Keratinocyte (primary cell): ENCODE measurements around the gene TSHZ1. TPM values are rescaled to one million over a fixed set of nuclear protein-coding genes. Genes with fewer than 3 reads are reported as not detected.
"Not testable (repeated sequence)": the region's sequence is repeated elsewhere in the genome, so short reads cannot be mapped to it uniquely, and the experiment has no call there.

ENCODE experiments used
- DNase-seq: peaks from one replicate; pipeline ENCODE4 v3.0.0-alpha.2; 2011; ENCODE audit warnings: low read depth, missing footprints, low spot score
- FAIRE-seq: peaks from 2 replicates; lab custom pipeline; 2011; peaks lifted over from hg19 to GRCh38; lab: Jason Lieb, UNC
- H2AFZ ChIP-seq: 2 replicates; pipeline ENCODE4 v1.6.0; 2012; ENCODE audit warnings: low read length, control low read depth, inconsistent platforms; ENCODE audit not compliant: control insufficient read depth
- H3K27ac ChIP-seq: 2 replicates; pipeline ENCODE4 v1.5.1; 2011; ENCODE audit warnings: low read length; ENCODE audit not compliant: control insufficient read depth, insufficient read depth
- H3K27me3 ChIP-seq: 3 replicates; pipeline ENCODE4 v1.6.0; 2011; ENCODE audit warnings: low read length; ENCODE audit not compliant: control insufficient read depth, insufficient read depth; ENCODE audit errors: extremely low read depth
- H3K36me3 ChIP-seq, 2 experiments: 2 replicates in 1 of 2; 3 replicates in 1 of 2; pipeline ENCODE4 v1.5.1; 2011; ENCODE audit warnings: low read length in 2 of 2, mild to moderate bottlenecking in 1 of 2; ENCODE audit not compliant: control insufficient read depth in 2 of 2, insufficient read depth in 2 of 2; ENCODE audit errors: extremely low read depth in 1 of 2
- H3K4me1 ChIP-seq: 3 replicates; pipeline ENCODE4 v1.5.1; 2011; ENCODE audit warnings: low read length; ENCODE audit not compliant: control insufficient read depth, insufficient read depth; ENCODE audit errors: extremely low read depth
- H3K4me2 ChIP-seq: 3 replicates; pipeline ENCODE4 v1.6.0; 2011; ENCODE audit warnings: low read depth, low read length; ENCODE audit not compliant: control insufficient read depth, insufficient read depth; ENCODE audit errors: extremely low read depth
- H3K4me3 ChIP-seq, 3 experiments: fragments of 200-600 bp in 1 of 3; sonication (generic) in 1 of 3; 2 replicates in 2 of 3; 3 replicates in 1 of 3; pipeline ENCODE4 v1.5.1; 2011 to 2016; ENCODE audit warnings: low read length in 3 of 3, mild to moderate bottlenecking in 3 of 3, control low read depth in 2 of 3, inconsistent platforms in 1 of 3, low read depth in 1 of 3, mixed read lengths in 1 of 3, mixed run types in 1 of 3, moderate library complexity in 1 of 3; ENCODE audit not compliant: control insufficient read depth in 2 of 3, insufficient read depth in 2 of 3; ENCODE audit errors: extremely low read depth in 1 of 3
- H3K79me2 ChIP-seq: 2 replicates; pipeline ENCODE4 v1.6.0; 2012; ENCODE audit warnings: low read length; ENCODE audit not compliant: control insufficient read depth, insufficient read depth
- H3K9ac ChIP-seq: 3 replicates; pipeline ENCODE4 v1.6.0; 2011; ENCODE audit warnings: low read length; ENCODE audit not compliant: control insufficient read depth, insufficient read depth; ENCODE audit errors: extremely low read depth
- H3K9me1 ChIP-seq: 3 replicates; pipeline ENCODE4 v1.6.0; 2011; ENCODE audit warnings: low read length; ENCODE audit not compliant: control insufficient read depth, insufficient read depth; ENCODE audit errors: extremely low read depth
- H3K9me3 ChIP-seq: 2 replicates; pipeline ENCODE4 v1.5.1; 2012; ENCODE audit warnings: low read depth, low read length; ENCODE audit not compliant: control insufficient read depth
- H4K20me1 ChIP-seq: 3 replicates; pipeline ENCODE4 v1.6.0; 2011; ENCODE audit warnings: low read length; ENCODE audit not compliant: control insufficient read depth, insufficient read depth; ENCODE audit errors: extremely low read depth
- CTCF ChIP-seq, 3 experiments: IDR thresholded peaks in 1 of 3; conservative IDR thresholded peaks in 1 of 3; optimal IDR thresholded peaks in 1 of 3; 2 replicates in 2 of 3; 3 replicates in 1 of 3; pipeline versions ENCODE3 to v1.5.1; 2011; ENCODE audit warnings: low read length in 3 of 3, mild to moderate bottlenecking in 3 of 3, moderate library complexity in 2 of 3, control low read depth in 1 of 3, inconsistent platforms in 1 of 3; ENCODE audit not compliant: insufficient read depth in 2 of 3; ENCODE audit errors: extremely low read depth in 1 of 3
- EZH2 ChIP-seq: IDR thresholded peaks from one replicate; pipeline ENCODE4 v1.6.1; 2012; ENCODE audit warnings: inconsistent platforms, mild to moderate bottlenecking, low read length, moderate library complexity
- dilution Hi-C: fragments of 300-500 bp; cut with MboI; formaldehyde crosslinking; loops from one replicate; pipeline ENCODE4 v1.7.0; 2020; ENCODE audit warnings: low sequenced_read_pairs; ENCODE audit not compliant: extremely low pct_ligation_motif_present
- polyA plus RNA-seq, 5 experiments: library from polyadenylated mRNA; depleted of rRNA in 3 of 5; stranded (reverse) in 3 of 5; stranded (forward) in 1 of 5; unstranded in 1 of 5; fragments of >200 nt; gene quantifications; 1 replicate in 1 of 5; 2 replicates in 3 of 5; 3 replicates in 1 of 5; pipeline versions ENCODE4 v1.2.1 to v1.2.3, GENCODE V29; 2011 to 2012; ENCODE audit warnings: missing spikeins in 2 of 5, low read depth in 1 of 5, low replicate concordance in 1 of 5

Gene TSHZ1
- polyA plus RNA-seq, 1 donor (not counting 4 experiments of a cell fraction or from before 2014, with no cell fraction given): 2.2 TPM

- Histone ChIP-seq H3K9me3 (no peaks in the 10 kb centered on the region), H4K20me1 (no peaks in the 10 kb centered on the region), H3K27ac (no peak overlapping the region), H3K9ac (no peak overlapping the region), H3K27me3 (no peaks in the 10 kb centered on the region), H3K9me1 (no peaks in the 10 kb centered on the region), H3K36me3 (no peaks in the 10 kb centered on the region), H2AFZ (no peak overlapping the region), H3K79me2 (no peaks in the 10 kb centered on the region), H3K4me3 (no peak overlapping the region), H3K4me2 (peak overlapping the region; percentile 62), H3K4me1 (peaks cover 24% of the 10 kb centered on the region)
- no peak for FAIRE-seq
- TF ChIP-seq EZH2 (no peak), CTCF (optimal IDR thresholded peaks at IDR 0.05 in 1 of 3, IDR thresholded peaks at IDR 0.05 in 1 of 3, conservative IDR thresholded peaks at IDR 0.05 in 1 of 3; ENCODE audit: extremely low read depth in 1 of 3, insufficient read depth in 2 of 3, low read length in 3 of 3) (no peak)
- dilution Hi-C loops: no loop called here
- DNase-seq: no peak
Observed at GRCh38 chr18:75183973-75184493, 26.6 kb upstream of the TSHZ1 start.

GRCh38 chr18:75185460-75185859, 25.1 kb upstream of the TSHZ1 start:
- no peak overlapping the region for H3K9ac ChIP-seq
- DNase-seq (no peak), FAIRE-seq (peak; percentile 9)
- dilution Hi-C loops: no loop called here
- H3K4me1 ChIP-seq: peaks cover 24% of the 10 kb centered on the region
- H3K9me3 ChIP-seq: no peaks in the 10 kb centered on the region
- H3K4me2 ChIP-seq: no peak overlapping the region
- no peaks in the 10 kb centered on the region for H3K79me2 ChIP-seq
- H3K27ac ChIP-seq: no peak overlapping the region
- no peak overlapping the region for H2AFZ ChIP-seq
- H3K9me1 ChIP-seq: no peaks in the 10 kb centered on the region
- no peaks in the 10 kb centered on the region for H3K27me3 ChIP-seq
- no peaks in the 10 kb centered on the region for H3K36me3 ChIP-seq
- TF ChIP-seq CTCF (optimal IDR thresholded peaks at IDR 0.05 in 1 of 3, IDR thresholded peaks at IDR 0.05 in 1 of 3, conservative IDR thresholded peaks at IDR 0.05 in 1 of 3; ENCODE audit: extremely low read depth in 1 of 3, insufficient read depth in 2 of 3, low read length in 3 of 3): no peak
- TF ChIP-seq EZH2: no peak
- H3K4me3 ChIP-seq: no peak overlapping the region
- no peaks in the 10 kb centered on the region for H4K20me1 ChIP-seq

GRCh38 chr18:75187702-75188101, 22.9 kb upstream of the TSHZ1 start:
- H2AFZ ChIP-seq, H3K27ac ChIP-seq, DNase-seq, H3K9me3 ChIP-seq, H3K9me1 ChIP-seq, FAIRE-seq, H3K4me2 ChIP-seq, H3K4me3 ChIP-seq, dilution Hi-C loops, H4K20me1 ChIP-seq, H3K9ac ChIP-seq, H3K79me2 ChIP-seq, H3K36me3 ChIP-seq, H3K27me3 ChIP-seq: not testable (repeated sequence)
- peaks cover 24% of the 10 kb centered on the region for H3K4me1 ChIP-seq
